Measurements from ENCODE around the gene TCAP. TPM values are rescaled to one million over a fixed set of nuclear protein-coding genes. Genes with fewer than 3 reads are reported as not detected.

Gene TCAP
- total and polyA plus RNA-seq, 2 donors (not counting 1 experiment from before 2014, with no cell fraction given): 0.05 to 0.17 TPM

DNA sequence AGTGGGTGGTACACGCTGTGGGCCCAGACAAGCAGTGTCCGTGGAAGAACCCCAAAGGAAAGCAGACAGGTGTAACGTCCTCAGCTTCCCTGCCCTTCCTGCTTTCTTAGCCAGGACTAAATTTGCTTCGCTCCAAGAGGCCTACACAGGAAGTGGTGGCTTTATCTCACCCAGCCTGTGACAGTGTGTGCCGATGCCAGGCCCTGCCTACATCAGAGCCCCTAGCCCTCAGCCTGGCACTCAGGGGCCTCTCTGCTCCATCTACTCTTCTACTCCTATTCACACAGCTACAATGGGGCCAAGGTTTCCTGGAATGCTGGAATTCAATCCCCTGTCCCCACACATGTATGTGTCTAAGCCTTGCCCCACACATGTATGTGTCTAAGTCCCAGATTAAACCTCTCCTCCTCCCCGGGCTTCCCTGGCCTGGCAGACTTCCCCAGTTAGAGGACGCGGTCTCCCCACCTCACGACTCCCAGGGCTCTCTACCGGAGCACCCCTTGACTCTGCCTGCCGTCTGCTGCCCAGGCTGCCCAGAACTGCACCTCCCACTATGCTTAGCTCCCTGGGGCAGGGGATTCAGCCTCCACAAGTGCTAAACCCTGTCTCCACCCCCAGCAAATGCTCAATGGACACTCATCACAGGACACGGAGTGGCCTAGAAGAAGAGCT, 14.5 kb downstream of the TCAP start:
- TF ChIP-seq CTCF (conservative IDR thresholded peaks at IDR 0.05 in 1 of 2, IDR thresholded peaks at IDR 0.05 in 1 of 2; ENCODE audit: low read depth in 1 of 2, low read length in 2 of 2) (no peak), EZH2 (IDR thresholded peaks at IDR 0.05; ENCODE audit: low read length, missing control alignments) (no peak)

GRCh38 chr17:39683295-39683939, 18.3 kb downstream of the TCAP start:
- Histone ChIP-seq H3K4me2 (ENCODE audit: extremely low read depth, insufficient read depth, low read length) (no peak overlapping the region), H3K4me3 (replicated peaks in 1 of 4; ENCODE audit: control extremely low read depth in 1 of 4, insufficient read depth in 1 of 4, low read depth in 3 of 4, low read length in 4 of 4) (no peak overlapping the region)
- TF ChIP-seq EZH2 (IDR thresholded peaks at IDR 0.05; ENCODE audit: low read length, missing control alignments): no peak
- no peak for TF ChIP-seq CTCF (conservative IDR thresholded peaks at IDR 0.05 in 1 of 2, IDR thresholded peaks at IDR 0.05 in 1 of 2; ENCODE audit: low read depth in 1 of 2, low read length in 2 of 2)

More for the DNA sequence above, 14.5 kb downstream of the TCAP start:
- H2AFZ ChIP-seq (ENCODE audit: low read length): no peak overlapping the region
- no peaks in the 10 kb centered on the region for H3K4me1 ChIP-seq (ENCODE audit: control insufficient read depth, extremely low read depth, insufficient read depth, low read length)
- H3K36me3 ChIP-seq (ENCODE audit: control insufficient read depth, insufficient read depth, low read length): no peaks in the 10 kb centered on the region
- H3K4me3 ChIP-seq (replicated peaks in 1 of 4; ENCODE audit: control extremely low read depth in 1 of 4, insufficient read depth in 1 of 4, low read depth in 3 of 4, low read length in 4 of 4): no peak overlapping the region
- H3K27me3 ChIP-seq (ENCODE audit: control insufficient read depth, insufficient read depth, low read length): no peaks in the 10 kb centered on the region
- H3K4me2 ChIP-seq (ENCODE audit: extremely low read depth, insufficient read depth, low read length): no peak overlapping the region
- H3K79me2 ChIP-seq (ENCODE audit: control insufficient read depth, insufficient read depth, low read length): no peaks in the 10 kb centered on the region
- H3K9me3 ChIP-seq (ENCODE audit: control insufficient read depth, insufficient read depth, low read depth, low read length): no peaks in the 10 kb centered on the region
- no peak overlapping the region for H3K9ac ChIP-seq (ENCODE audit: insufficient read depth, low read length)
- no peak overlapping the region for H3K27ac ChIP-seq (ENCODE audit: insufficient read depth, low read length)
- DNase-seq (ENCODE audit: low read depth in 2 of 2): no peak
- no peaks in the 10 kb centered on the region for H4K20me1 ChIP-seq (ENCODE audit: control insufficient read depth, extremely low read depth, insufficient read depth, low read length)

GRCh38 chr17:39684369-39685192, 19.4 kb downstream of the TCAP start:
- Histone ChIP-seq H3K36me3 (ENCODE audit: control insufficient read depth, insufficient read depth, low read length) (no peaks in the 10 kb centered on the region), H3K79me2 (ENCODE audit: control insufficient read depth, insufficient read depth, low read length) (no peaks in the 10 kb centered on the region), H3K4me1 (ENCODE audit: control insufficient read depth, extremely low read depth, insufficient read depth, low read length) (peaks cover 5% of the 10 kb centered on the region), H3K9me3 (ENCODE audit: control insufficient read depth, insufficient read depth, low read depth, low read length) (no peaks in the 10 kb centered on the region), H3K27me3 (ENCODE audit: control insufficient read depth, insufficient read depth, low read length) (no peaks in the 10 kb centered on the region), H3K4me3 (replicated peaks in 1 of 4; ENCODE audit: control extremely low read depth in 1 of 4, insufficient read depth in 1 of 4, low read depth in 3 of 4, low read length in 4 of 4) (no peak overlapping the region), H2AFZ (ENCODE audit: low read length) (no peak overlapping the region), H4K20me1 (ENCODE audit: control insufficient read depth, extremely low read depth, insufficient read depth, low read length) (no peaks in the 10 kb centered on the region), H3K9ac (ENCODE audit: insufficient read depth, low read length) (no peak overlapping the region), H3K4me2 (ENCODE audit: extremely low read depth, insufficient read depth, low read length) (no peak overlapping the region), H3K27ac (ENCODE audit: insufficient read depth, low read length) (no peak overlapping the region)
- DNase-seq (ENCODE audit: low read depth in 2 of 2): no peak
- TF ChIP-seq EZH2 (IDR thresholded peaks at IDR 0.05; ENCODE audit: low read length, missing control alignments) (no peak), CTCF (conservative IDR thresholded peaks at IDR 0.05 in 1 of 2, IDR thresholded peaks at IDR 0.05 in 1 of 2; ENCODE audit: low read depth in 1 of 2, low read length in 2 of 2) (no peak)

More at GRCh38 chr17:39683295-39683939, 18.3 kb downstream of the TCAP start:
- Histone ChIP-seq H3K9ac (ENCODE audit: insufficient read depth, low read length) (no peak overlapping the region), H3K36me3 (ENCODE audit: control insufficient read depth, insufficient read depth, low read length) (no peaks in the 10 kb centered on the region), H3K9me3 (ENCODE audit: control insufficient read depth, insufficient read depth, low read depth, low read length) (no peaks in the 10 kb centered on the region), H4K20me1 (ENCODE audit: control insufficient read depth, extremely low read depth, insufficient read depth, low read length) (no peaks in the 10 kb centered on the region), H3K27me3 (ENCODE audit: control insufficient read depth, insufficient read depth, low read length) (no peaks in the 10 kb centered on the region), H3K4me1 (ENCODE audit: control insufficient read depth, extremely low read depth, insufficient read depth, low read length) (peaks cover under 1% of the 10 kb centered on the region), H3K79me2 (ENCODE audit: control insufficient read depth, insufficient read depth, low read length) (no peaks in the 10 kb centered on the region), H3K27ac (ENCODE audit: insufficient read depth, low read length) (no peak overlapping the region), H2AFZ (ENCODE audit: low read length) (no peak overlapping the region)
- no peak for DNase-seq (ENCODE audit: low read depth in 2 of 2)

Data from fibroblast of lung (primary cell).